CD4-positive, alpha-beta T cell treated with Interleukin-21 for 1 hour (primary cell): ENCODE measurements around the gene PROX2.

Experiments
- DNase-seq: peaks from one replicate; pipeline ENCODE4 v3.0.0-alpha.2; 2020

PROX2 gene

GRCh38 chr14:74875204-74875603, 741 bp downstream of the PROX2 start:
- DNase-seq = no peak

GRCh38 chr14:74871819-74872218, 4.1 kb downstream of the PROX2 start:
- DNase-seq = no peak

- no peak for DNase-seq
These were observed 7.2 kb downstream of the PROX2 start for GRCh38 chr14:74868739-74869138.

GRCh38 chr14:74867673-74868072, 8.3 kb downstream of the PROX2 start:
- DNase-seq = peak; percentile 47

- DNase-seq = no peak
These were observed 9.1 kb downstream of the PROX2 start for GRCh38 chr14:74866708-74867389.

- DNase-seq = no peak
These were observed 10.8 kb downstream of the PROX2 start for GRCh38 chr14:74865156-74865555.

- no peak for DNase-seq
These were observed 11.7 kb downstream of the PROX2 start for GRCh38 chr14:74864198-74864597.

GRCh38 chr14:74863274-74863673, 12.7 kb downstream of the PROX2 start:
- DNase-seq = no peak

GRCh38 chr14:74861734-74862090, 14.2 kb downstream of the PROX2 start:
- no peak for DNase-seq

- DNase-seq = peak; percentile 89
These were observed 14.8 kb downstream of the PROX2 start for GRCh38 chr14:74860899-74861733.

GRCh38 chr14:74859757-74860552, 16.0 kb downstream of the PROX2 start:
- DNase-seq = no peak

GRCh38 chr14:74858022-74858421, 17.9 kb downstream of the PROX2 start:
- no peak for DNase-seq

- no peak for DNase-seq
These were observed 19.6 kb downstream of the PROX2 start for GRCh38 chr14:74856366-74856765.

GRCh38 chr14:74855945-74856344, 20.0 kb downstream of the PROX2 start:
- DNase-seq = no peak

- DNase-seq = no peak
These were observed 20.9 kb downstream of the PROX2 start for GRCh38 chr14:74855021-74855420.

GRCh38 chr14:74853581-74853980, 22.4 kb downstream of the PROX2 start:
- no peak for DNase-seq

GRCh38 chr14:74852922-74853530, 22.9 kb downstream of the PROX2 start:
- no peak for DNase-seq

GRCh38 chr14:74848768-74849167, 27.2 kb downstream of the PROX2 start:
- DNase-seq = no peak

- DNase-seq = no peak
These were observed 28.8 kb downstream of the PROX2 start for GRCh38 chr14:74846968-74847665.

- no peak for DNase-seq
These were observed 29.8 kb downstream of the PROX2 start for GRCh38 chr14:74846168-74846567.

GRCh38 chr14:74843653-74844052, 32.3 kb downstream of the PROX2 start:
- DNase-seq = no peak
